PC-9 (cell line): ENCODE data around the gene VRK1. TPM values are rescaled to one million over a fixed set of nuclear protein-coding genes. Genes with fewer than 3 reads are reported as not detected.

Source experiments
- BruUV-seq: library from RNA; stranded (reverse); fragments of 400-500 nt; replicated peaks from 2 replicates; lab custom pipeline; 2021; lab: Mats Ljungman, UMichigan
- CTCF ChIA-PET: fragments of 300-600 bp; sonication (Branson Sonifier 250); formaldehyde crosslinking; loops from one replicate; lab custom pipeline; 2022; ENCODE audit warnings: antibody characterized with exemption; lab: Charles Lee
- POLR2A ChIA-PET: fragments of 300-600 bp; sonication (Branson Sonifier 250); formaldehyde crosslinking; loops from one replicate; lab custom pipeline; 2022; ENCODE audit warnings: antibody characterized with exemption; ENCODE audit not compliant: unreplicated experiment; lab: Charles Lee
- DNase-seq, 2 experiments: peaks; one replicate each; pipeline versions ENCODE4 v3.0.0 to v3.0.0-alpha.2; 2015 to 2022; ENCODE audit warnings: mixed read lengths in 1 of 2
- H2AFZ ChIP-seq: fragments of 200-600 bp; sonication (generic); 2 replicates; pipeline ENCODE4 v1.8.1; 2017; ENCODE audit warnings: antibody characterized with exemption
- H3F3A ChIP-seq: fragments of 200-600 bp; sonication (generic); 2 replicates; pipeline ENCODE4 v1.8.1; 2017; ENCODE audit warnings: antibody characterized with exemption, mild to moderate bottlenecking, low read depth; ENCODE audit not compliant: insufficient read depth
- H3K27ac ChIP-seq: fragments of 200-600 bp; sonication (generic); 2 replicates; pipeline ENCODE4 v1.6.1; 2016; ENCODE audit warnings: mixed run types
- H3K27me3 ChIP-seq: fragments of 200-600 bp; sonication (generic); 2 replicates; pipeline ENCODE4 v1.6.1; 2016; ENCODE audit warnings: low read depth, mixed run types; ENCODE audit not compliant: insufficient read depth
- H3K36me3 ChIP-seq: fragments of 200-600 bp; sonication (generic); 2 replicates; pipeline ENCODE4 v1.6.1; 2016; ENCODE audit warnings: low read depth, mixed run types
- H3K4me1 ChIP-seq: fragments of 200-600 bp; sonication (generic); replicated peaks from 2 replicates; pipeline ENCODE4 v1.6.1; 2016; ENCODE audit warnings: mixed run types; ENCODE audit not compliant: insufficient read depth
- H3K4me2 ChIP-seq: fragments of 200-600 bp; sonication (generic); 2 replicates; pipeline ENCODE4 v1.6.1; 2017; ENCODE audit warnings: mixed run types
- H3K4me3 ChIP-seq: fragments of 200-600 bp; sonication (generic); 2 replicates; pipeline ENCODE4 v1.6.1; 2016; ENCODE audit warnings: mixed run types
- H3K79me2 ChIP-seq: fragments of 200-600 bp; sonication (generic); 2 replicates; pipeline ENCODE4 v1.6.1; 2017; ENCODE audit warnings: low read depth, mixed run types
- H3K9me2 ChIP-seq: fragments of 200-600 bp; sonication (generic); 2 replicates; pipeline ENCODE4 v1.8.1; 2017; ENCODE audit warnings: mild to moderate bottlenecking; ENCODE audit not compliant: insufficient read depth
- H3K9me3 ChIP-seq: fragments of 200-600 bp; sonication (generic); 2 replicates; pipeline ENCODE4 v1.8.1; 2016; ENCODE audit warnings: low read depth; ENCODE audit not compliant: insufficient read depth
- H4K20me1 ChIP-seq: fragments of 200-600 bp; sonication (generic); 2 replicates; pipeline ENCODE4 v1.8.1; 2017; ENCODE audit not compliant: insufficient read depth
- EZH2 ChIP-seq: fragments of 200-600 bp; sonication (generic); IDR thresholded peaks from 2 replicates; pipeline ENCODE4 v1.8.0; 2017; ENCODE audit warnings: antibody characterized with exemption, low read depth
- intact Hi-C: fragments of 100-400 bp; cut with micrococcal nuclease; formaldehyde crosslinking; loops from one replicate; pipeline ENCODE4 v1.10.0; 2022; ENCODE audit not compliant: unreplicated experiment
- total RNA-seq: library from RNA; stranded (reverse); gene quantifications from 2 replicates; pipeline ENCODE4 v1.2.3, GENCODE V29; 2021
- TF ChIP-seq, protein P1 (sequence below): fragments of 200-600 bp; sonication (generic); conservative IDR thresholded peaks from 2 replicates; pipeline ENCODE4 v1.6.1; 2017; ENCODE audit warnings: mixed run types, antibody characterized with exemption, mild to moderate bottlenecking, moderate library complexity

VRK1 gene
- total RNA-seq, 1 experiment from 2014 or later, result 6.8 TPM

GRCh38 chr14:96888158-96888557 is 91.0 kb downstream of the VRK1 start:
- Histone ChIP-seq H3K9me3 (no peaks in the 10 kb centered on the region), H3K4me1 (no peaks in the 10 kb centered on the region), H3K36me3 (no peaks in the 10 kb centered on the region), H3K27me3 (no peaks in the 10 kb centered on the region), H3K27ac (no peak overlapping the region), H4K20me1 (no peaks in the 10 kb centered on the region), H3K9me2 (no peaks in the 10 kb centered on the region), H3K4me3 (no peak overlapping the region), H3K79me2 (no peaks in the 10 kb centered on the region), H3K4me2 (no peak overlapping the region), H3F3A (no peaks in the 10 kb centered on the region), H2AFZ (no peak overlapping the region)
- no peak for TF ChIP-seq EZH2
- TF ChIP-seq, protein P1, sequence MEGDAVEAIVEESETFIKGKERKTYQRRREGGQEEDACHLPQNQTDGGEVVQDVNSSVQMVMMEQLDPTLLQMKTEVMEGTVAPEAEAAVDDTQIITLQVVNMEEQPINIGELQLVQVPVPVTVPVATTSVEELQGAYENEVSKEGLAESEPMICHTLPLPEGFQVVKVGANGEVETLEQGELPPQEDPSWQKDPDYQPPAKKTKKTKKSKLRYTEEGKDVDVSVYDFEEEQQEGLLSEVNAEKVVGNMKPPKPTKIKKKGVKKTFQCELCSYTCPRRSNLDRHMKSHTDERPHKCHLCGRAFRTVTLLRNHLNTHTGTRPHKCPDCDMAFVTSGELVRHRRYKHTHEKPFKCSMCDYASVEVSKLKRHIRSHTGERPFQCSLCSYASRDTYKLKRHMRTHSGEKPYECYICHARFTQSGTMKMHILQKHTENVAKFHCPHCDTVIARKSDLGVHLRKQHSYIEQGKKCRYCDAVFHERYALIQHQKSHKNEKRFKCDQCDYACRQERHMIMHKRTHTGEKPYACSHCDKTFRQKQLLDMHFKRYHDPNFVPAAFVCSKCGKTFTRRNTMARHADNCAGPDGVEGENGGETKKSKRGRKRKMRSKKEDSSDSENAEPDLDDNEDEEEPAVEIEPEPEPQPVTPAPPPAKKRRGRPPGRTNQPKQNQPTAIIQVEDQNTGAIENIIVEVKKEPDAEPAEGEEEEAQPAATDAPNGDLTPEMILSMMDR, result no peak
- DNase-seq, result no peak
- ChIA-PET CTCF (no interaction called here), POLR2A (no interaction called here)
- no TSS peak for BruUV-seq
- intact Hi-C loops, result no loop called here

GRCh38 chr14:96888593-96888992 is 91.4 kb downstream of the VRK1 start:
- Histone ChIP-seq H2AFZ (no peak overlapping the region), H3K9me3 (no peaks in the 10 kb centered on the region), H4K20me1 (no peaks in the 10 kb centered on the region), H3F3A (no peaks in the 10 kb centered on the region), H3K4me2 (no peak overlapping the region), H3K36me3 (no peaks in the 10 kb centered on the region), H3K4me1 (no peaks in the 10 kb centered on the region), H3K79me2 (no peaks in the 10 kb centered on the region), H3K9me2 (no peaks in the 10 kb centered on the region), H3K27ac (no peak overlapping the region), H3K4me3 (no peak overlapping the region), H3K27me3 (no peaks in the 10 kb centered on the region)
- BruUV-seq, result no TSS peak
- POLR2A ChIA-PET, result no interaction called here
- TF ChIP-seq, protein P1, result no peak
- TF ChIP-seq EZH2, result no peak
- intact Hi-C loops, result no loop called here
- CTCF ChIA-PET, result no interaction called here
- no peak for DNase-seq

GRCh38 chr14:96889091-96889490 is 91.9 kb downstream of the VRK1 start:
- BruUV-seq, result no TSS peak
- no peaks in the 10 kb centered on the region for H3K36me3 ChIP-seq
- no peak overlapping the region for H3K27ac ChIP-seq
- H3K4me2 ChIP-seq, result no peak overlapping the region
- no peak for DNase-seq
- no peak overlapping the region for H2AFZ ChIP-seq
- no peak overlapping the region for H3K4me3 ChIP-seq
- POLR2A ChIA-PET, result no interaction called here
- no peaks in the 10 kb centered on the region for H3F3A ChIP-seq
- TF ChIP-seq, protein P1, result no peak
- TF ChIP-seq EZH2, result no peak
- H4K20me1 ChIP-seq, result no peaks in the 10 kb centered on the region
- H3K79me2 ChIP-seq, result no peaks in the 10 kb centered on the region
- CTCF ChIA-PET, result no interaction called here
- H3K27me3 ChIP-seq, result no peaks in the 10 kb centered on the region
- H3K4me1 ChIP-seq, result no peaks in the 10 kb centered on the region
- H3K9me2 ChIP-seq, result no peaks in the 10 kb centered on the region
- H3K9me3 ChIP-seq, result no peaks in the 10 kb centered on the region
- intact Hi-C loops, result no loop called here
